ENCODE results near the gene ZNF566.

DNA sequence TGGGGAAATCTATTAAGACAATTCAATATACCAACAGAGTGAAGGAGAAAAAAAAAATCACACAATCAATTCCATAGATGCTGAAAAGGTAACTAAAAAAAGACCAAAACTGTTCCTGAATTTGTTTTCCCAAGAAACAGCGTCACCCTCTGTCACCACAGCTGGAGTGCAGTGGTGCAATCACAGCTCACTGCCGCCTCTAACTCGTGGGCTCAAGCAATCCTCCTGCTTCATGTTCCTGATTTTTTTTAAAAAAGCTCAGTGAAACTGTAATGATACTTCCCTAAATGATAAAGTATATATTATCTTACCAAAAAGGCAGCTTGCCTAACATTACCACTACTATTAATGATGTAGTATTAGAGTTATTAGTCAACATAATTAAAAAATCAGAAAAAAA lies 90.8 kb downstream of the ZNF566 start:
- TF ChIP-seq, protein P1, sequence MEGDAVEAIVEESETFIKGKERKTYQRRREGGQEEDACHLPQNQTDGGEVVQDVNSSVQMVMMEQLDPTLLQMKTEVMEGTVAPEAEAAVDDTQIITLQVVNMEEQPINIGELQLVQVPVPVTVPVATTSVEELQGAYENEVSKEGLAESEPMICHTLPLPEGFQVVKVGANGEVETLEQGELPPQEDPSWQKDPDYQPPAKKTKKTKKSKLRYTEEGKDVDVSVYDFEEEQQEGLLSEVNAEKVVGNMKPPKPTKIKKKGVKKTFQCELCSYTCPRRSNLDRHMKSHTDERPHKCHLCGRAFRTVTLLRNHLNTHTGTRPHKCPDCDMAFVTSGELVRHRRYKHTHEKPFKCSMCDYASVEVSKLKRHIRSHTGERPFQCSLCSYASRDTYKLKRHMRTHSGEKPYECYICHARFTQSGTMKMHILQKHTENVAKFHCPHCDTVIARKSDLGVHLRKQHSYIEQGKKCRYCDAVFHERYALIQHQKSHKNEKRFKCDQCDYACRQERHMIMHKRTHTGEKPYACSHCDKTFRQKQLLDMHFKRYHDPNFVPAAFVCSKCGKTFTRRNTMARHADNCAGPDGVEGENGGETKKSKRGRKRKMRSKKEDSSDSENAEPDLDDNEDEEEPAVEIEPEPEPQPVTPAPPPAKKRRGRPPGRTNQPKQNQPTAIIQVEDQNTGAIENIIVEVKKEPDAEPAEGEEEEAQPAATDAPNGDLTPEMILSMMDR (IDR thresholded peaks at IDR 0.05) = no peak
- TF ChIP-seq POLR2AphosphoS5 (IDR thresholded peaks at IDR 0.05) (no peak), POLR2A (IDR thresholded peaks at IDR 0.05) (no peak)

Measured in prostate gland (tissue), 2 donors.